KOPT-K1 (cell line): ENCODE results near the gene C1orf52.

Source experiments
- H3K27ac ChIP-seq: fragments of 200-600 bp; sonication (generic); 2 replicates; pipeline ENCODE4 v1.5.1; 2016; ENCODE audit warnings: antibody characterized with exemption, mild to moderate bottlenecking, low read depth, low read length; ENCODE audit not compliant: poor library complexity, severe bottlenecking
- H3K36me3 ChIP-seq: fragments of 200-600 bp; sonication (generic); 2 replicates; pipeline ENCODE4 v1.5.1; 2017; ENCODE audit warnings: antibody characterized with exemption, mild to moderate bottlenecking, low read length, moderate library complexity; ENCODE audit not compliant: insufficient read depth
- H3K9me3 ChIP-seq: fragments of 200-600 bp; sonication (generic); 2 replicates; pipeline ENCODE4 v1.5.1; 2017; ENCODE audit warnings: antibody characterized with exemption, low read length, mild to moderate bottlenecking; ENCODE audit not compliant: insufficient read depth, poor library complexity, severe bottlenecking

The C1orf52 gene

DNA sequence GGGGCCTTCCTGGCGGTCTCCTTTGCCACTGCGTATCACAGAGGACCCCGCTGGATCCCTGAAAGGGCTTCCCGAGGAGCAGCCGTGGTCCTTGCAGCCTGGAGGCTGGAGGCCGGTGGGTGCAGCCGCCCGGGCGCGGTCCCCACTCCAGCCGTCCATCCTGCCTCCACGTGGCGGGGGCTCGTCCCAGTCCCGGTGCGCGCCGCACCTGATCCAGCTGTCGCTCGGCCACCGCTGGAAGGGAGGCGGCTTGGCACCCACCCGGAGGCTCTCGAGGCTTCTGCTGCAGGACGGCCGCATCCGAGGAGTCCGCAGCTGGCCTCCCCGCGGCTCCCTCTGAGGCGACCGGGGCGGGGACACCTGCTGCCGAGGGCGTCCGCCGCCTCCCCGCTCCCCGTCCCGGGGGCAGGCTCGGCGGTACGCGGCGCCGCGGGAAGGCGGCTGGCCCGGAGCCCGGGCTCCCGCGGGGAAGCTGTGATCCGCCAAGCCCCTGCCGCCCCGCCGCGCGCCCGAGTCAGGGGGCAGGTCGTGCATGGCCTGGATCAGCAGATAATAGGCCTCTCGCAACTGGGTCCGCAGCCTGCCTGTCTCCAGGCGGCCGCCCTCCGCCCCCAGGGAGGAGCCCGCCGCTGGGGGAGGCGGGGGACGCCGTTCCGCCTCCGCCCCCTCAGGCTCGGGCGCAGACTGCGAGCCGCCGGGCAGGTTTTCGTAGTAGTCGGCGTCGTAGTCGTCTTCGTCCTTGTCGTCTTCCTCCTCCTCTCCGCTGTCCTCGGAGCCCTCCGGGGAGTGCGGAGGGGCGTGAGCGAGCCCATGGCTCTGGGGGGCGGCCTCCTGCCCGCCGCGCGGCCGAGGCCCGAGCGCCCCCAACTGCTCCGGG is 58.8 kb downstream of the C1orf52 start, which contains the start of gene SYDE2:
TSS of gene SYDE2 (minus strand) at position 554 of the 877 bp plus-strand sequence. CDS start at position 534, 20 bp downstream.
- Histone ChIP-seq H3K36me3 (no peaks in the 10 kb centered on the region), H3K27ac (peak within 1 kb of the TSS; percentile 63), H3K9me3 (no peaks in the 10 kb centered on the region)
